HG03066 (cell line): Measurements from ENCODE around the gene ZNF605.
"Not testable (repeated sequence)": the region's sequence is repeated elsewhere in the genome, so short reads cannot be mapped to it uniquely, and the experiment has no call there.

Experiments
- ATAC-seq: cut with Tn5 transposase; IDR thresholded peaks from one replicate; pipeline ENCODE4 v1.9.1; 2021; ENCODE audit warnings: low read depth; ENCODE audit not compliant: unreplicated experiment

Gene ZNF605

DNA sequence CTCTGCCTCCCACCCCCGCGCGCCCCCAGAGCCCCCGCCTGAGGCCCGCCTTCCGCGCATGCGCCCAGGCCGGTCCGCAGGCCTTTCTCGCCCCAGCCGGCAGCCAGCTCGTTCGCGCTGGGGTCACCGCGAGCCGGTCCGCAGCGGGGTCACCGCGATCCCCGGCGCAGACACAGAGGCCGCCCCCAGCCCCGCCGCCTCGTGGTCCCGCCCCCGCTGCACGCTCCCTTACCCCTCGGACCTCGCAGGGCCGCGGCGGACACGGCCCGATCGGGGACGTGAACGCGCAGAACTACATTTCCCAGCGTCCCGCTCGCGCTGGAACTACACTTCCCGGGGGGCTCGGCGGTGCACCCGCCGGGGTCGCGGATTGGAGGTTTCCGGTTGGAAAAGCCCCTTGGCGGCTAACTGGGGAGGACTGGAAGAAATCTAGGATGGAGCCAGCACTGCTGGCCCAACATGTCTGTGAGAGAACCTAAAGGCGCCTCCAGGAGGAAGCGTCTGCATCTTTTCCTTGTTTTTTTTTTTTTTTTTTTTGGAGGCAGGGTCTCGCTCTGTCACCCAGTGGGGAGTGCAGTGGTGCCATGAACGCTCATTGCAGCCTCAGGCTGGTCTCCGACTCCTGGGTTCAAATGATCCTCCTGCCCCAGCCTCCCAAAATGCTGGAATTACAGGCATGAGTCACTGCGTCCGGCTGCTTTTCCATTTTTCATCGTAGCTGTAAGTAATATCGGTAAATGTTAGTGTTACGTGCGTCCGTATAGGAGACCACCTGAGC is at the start of gene ZNF605:
ZNF605 (minus strand) TSS at position 296 of the 778 bp plus-strand sequence. CDS start 10,671 bp downstream, outside the sequence.
- peak; percentile 91 for ATAC-seq

DNA sequence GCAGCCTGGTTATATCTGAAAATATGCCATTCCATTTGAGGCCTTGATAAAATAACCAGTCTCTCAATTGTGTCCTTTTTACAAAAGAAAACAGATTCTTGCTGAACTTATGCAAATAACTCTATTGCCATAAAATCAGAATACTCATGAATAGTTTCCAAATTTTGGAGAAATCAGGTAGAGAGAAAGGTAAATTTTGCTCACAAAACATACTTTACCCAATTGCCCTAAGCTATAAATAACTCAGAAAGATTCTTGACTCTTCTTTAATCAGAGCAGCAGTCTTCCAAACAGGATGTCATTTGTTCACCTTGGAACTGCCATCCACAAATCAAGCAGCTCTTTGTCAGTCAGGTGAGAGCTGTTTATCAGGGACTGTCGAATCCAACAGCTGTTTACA is 42.6 kb upstream of the ZNF605 start:
- no peak for ATAC-seq

DNA sequence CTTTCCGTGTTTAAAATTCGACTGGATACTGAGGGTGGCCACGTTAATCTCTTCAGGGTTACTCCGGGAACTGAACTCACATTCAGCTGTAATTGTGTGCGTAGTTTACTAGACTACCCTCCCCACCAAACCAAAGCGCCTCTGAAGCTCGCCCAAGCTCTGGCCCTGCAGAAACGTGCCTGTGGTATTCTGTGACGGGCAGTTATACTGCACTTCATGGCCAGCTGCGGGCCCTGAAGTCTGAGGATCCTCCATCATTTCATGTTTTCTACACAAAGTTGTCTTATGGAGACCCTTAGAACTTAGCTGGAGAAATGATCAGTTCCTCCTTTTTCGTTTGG is 30.7 kb upstream of the ZNF605 start:
- no peak for ATAC-seq

DNA sequence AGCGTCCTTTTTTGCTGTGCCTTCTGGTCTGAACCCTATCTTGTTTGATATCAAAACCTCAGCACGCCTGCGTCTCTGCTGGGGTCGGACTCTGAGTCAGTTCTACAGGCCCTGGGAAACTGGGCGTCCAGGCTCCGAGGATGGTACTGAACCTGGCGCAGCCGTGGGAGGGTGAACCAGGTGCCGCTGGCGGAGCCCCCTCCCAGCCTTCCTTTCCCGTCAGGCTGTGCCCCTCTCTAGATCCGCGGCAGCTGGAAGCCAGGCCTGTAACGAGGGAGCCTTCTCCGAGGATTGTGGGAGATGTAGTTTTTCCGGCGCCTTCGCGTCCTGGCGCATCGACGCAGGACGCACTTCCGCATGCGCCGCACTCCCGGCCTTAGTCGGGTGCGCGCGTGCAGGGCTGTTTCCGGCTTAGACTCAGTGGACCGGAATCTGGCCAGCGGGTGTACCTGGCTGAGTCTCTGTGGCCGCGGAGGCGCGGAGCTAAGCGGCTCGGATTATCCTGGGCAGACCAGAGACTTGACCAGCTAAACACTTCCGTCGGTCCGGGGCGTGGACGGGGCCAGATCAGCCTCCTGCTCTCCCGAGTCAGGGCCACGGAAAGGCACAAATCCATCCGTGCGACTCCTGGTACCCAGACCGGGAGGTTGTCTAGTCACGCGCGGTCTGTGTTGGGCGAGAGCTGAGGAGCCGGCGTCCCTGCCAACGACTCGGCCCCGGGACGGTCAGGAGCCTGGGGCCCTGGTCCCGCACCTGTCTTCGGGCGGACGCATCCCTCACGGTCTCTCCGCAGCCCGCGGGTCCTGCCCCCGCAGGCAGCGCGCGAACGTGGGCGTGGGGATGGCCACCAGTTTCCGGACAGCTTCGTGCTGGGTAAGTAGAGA is 30.1 kb upstream of the ZNF605 start, which contains the start of gene ZNF26:
ZNF26 (plus strand) TSS at position 367 of the 884 bp plus-strand sequence; CDS start at position 841, 474 bp downstream.
- peak; percentile 93 for ATAC-seq

DNA sequence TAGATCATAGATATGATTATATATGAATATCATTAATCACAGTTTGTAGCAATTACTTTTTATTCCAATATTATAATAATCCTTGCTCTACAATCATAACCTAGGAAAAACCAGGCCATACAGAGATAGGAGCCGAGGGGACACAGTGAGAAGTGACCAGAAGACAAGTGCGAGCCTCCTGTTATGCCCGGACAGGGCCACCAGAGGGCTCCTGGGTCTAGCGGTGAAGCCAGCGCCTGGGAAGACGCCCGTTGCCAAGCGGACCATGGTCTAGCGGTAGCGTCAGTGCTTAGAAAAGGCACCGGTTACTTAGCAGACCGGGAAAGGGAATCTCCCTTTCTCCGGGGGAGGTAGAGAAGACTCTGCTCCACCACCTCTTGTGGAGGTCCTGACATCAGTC is 20.8 kb upstream of the ZNF605 start:
- ATAC-seq, result not testable (repeated sequence)

DNA sequence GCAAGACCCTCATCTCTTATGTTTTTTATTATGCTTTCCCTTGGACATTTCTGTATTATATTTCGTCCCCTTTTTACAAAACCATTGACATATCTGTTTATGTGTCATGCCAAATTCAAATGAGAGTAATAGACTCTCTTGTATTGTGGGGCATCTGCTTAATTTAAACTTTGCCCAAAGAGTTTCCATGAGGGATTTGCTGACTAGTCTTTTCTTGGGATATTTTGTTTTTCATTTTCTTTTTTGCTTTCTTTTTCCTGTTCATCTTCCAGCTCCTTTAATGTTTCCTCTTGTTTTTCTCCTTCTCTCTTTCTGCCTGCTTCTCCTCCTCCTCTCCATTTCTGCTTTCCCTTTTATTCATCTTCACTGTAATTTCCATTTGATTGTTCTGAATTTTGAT is 16.3 kb upstream of the ZNF605 start:
- no peak for ATAC-seq

DNA sequence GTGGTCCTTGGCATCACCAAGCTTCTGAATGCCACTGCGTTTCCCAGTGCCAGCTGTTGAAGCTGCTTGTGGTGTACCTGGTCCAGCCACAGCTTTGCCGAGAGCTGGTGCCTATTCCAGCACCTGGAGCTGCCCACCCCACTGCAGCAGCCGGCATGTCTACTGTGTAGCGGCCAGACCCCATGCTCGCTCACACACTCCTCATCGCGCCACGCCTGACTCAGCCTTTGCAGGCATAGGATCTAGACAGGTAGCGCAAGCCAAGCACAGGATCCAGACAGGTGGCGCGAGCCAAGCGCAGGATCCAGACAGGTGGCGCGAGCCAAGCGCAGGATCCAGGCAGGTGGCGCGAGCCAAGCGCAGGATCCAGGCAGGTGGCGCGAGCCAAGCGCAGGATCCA is 11.6 kb upstream of the ZNF605 start:
- no peak for ATAC-seq

DNA sequence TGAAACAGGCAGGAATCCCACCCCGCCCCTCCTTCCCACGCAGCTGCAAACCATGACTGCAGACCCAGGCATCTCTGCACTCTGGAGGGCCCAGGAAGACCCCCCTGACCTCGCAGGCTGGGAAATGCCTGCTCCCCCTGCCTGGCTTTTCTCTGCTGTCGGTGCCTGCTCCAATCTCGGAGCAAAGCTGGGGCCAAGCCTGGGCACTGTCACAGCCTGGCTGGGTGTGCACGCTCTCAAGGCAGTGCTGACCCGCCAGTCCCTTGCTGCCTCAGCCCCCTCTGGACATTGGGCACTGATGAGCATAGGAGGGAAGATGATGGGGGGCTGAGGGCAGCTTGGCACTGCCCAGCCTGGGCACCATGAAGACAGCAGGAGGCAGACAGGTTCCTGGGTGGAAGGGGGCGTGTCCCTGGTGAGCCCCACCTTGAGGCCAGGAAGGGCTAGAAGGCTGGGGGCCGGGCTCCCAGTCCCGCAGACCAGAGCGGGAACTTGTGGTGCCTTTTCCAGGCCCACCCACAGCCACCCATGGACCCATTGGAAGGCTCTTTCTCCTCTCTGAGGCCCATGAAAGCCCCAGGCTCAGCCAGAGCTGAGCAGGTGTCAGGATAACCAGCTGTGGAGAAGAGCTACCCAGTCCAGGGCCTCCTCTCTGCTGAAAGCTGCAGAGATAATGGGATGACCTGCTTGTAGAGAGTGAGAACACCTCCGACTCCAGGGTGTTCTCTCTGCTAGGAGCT is 10.7 kb upstream of the ZNF605 start:
- no peak for ATAC-seq

DNA sequence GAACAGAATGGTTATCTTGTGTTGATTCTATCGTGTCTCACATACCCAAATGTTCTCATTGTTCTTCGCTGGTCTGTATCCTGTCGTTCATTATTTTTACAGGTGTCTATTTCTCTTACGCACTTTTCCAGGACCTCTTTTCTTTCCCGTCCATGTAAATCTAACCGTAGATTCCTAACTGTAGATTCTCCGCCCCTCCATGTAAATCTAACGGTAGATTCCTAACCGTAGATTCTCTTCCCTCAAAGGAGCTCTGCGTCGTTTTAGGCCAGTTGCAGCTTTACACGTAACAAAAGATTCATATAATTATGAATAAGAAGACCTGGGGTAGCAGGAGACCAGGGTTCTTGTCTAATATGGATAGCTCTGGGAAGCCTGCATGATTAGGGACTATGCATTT is 9.7 kb upstream of the ZNF605 start:
- no peak for ATAC-seq

DNA sequence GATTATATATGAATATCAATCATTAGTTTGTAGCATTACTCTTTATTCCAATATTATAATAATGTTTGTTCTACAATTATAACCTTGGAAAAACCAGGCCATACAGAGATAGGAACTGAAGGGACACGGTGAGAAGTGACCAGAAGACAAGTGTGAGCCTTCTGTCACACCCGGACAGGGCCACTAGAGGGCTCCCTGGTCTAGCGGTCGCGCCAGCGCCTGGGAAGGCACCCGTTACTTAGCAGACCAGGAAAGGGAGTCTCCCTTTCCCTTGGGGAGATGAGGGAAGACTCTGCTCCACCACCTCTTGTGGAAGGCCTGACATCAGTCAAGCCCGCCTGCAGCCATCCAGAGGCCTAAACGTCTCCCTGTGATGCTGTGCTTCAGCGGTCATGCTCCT is 7.8 kb upstream of the ZNF605 start:
- ATAC-seq, result not testable (repeated sequence)

DNA sequence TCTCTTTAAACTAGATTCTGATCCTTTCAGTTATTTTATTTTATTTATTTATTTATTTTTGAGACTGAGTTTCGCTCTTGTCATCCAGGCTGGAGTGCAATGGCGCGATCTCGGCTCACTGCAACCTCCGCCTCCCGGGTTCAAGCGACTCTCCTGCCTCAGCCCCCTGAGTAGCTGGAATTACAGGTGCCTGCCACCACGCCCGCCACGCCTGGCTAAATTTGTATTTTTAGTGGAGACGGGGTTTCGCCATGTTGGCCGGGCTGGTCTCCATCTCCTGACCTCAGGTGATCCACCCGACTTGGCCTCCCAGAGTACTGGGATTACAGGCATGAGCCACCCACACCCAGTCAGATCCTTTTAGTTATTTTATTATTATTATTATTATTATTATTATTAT is 5.7 kb upstream of the ZNF605 start:
- ATAC-seq, result not testable (repeated sequence)

DNA sequence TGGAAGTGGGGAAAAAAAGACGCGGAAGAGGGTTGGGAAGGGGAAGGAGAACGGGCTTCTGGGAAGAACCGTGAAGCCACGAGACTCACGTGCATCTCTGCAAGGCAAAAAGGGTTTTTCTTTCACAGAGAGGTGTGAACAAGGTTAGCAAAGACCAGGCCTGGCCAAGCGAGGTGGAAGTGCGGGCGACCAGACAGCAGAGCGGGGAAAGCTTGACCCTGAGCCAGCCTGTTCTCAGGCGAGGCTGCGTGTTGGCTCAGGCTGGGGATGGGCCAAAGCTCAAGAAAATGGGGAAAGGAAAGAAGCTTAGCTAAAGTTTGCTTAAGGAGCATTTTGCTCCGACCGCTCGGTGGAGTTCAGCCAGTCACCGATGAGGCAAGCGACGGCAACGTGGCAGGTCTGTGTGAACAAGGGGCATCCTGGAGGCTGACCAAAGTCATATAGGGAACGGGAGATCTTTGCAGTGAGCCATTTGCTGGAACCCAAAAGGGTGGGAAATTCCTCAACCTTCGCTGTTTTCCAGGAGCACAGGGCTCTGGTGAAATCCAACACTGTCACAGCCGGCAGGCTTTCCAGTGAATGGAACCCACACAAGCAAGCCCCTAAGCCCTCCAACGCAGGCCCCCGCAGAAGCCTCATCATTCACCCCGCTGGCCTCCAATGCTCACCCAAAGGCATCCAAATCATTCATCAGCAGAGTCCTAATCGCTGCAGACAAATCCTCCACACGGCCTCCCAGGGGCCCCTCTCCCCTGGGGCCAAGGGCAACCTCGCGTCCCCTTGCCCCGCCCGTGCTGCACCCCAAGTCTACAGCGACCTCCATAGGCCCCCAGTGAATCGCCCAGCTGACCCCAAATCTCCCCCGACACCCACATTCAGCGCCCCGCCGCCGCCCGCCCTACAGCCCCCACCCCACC is 754 bp downstream of the ZNF605 start:
- ATAC-seq, result peak; percentile 31

DNA sequence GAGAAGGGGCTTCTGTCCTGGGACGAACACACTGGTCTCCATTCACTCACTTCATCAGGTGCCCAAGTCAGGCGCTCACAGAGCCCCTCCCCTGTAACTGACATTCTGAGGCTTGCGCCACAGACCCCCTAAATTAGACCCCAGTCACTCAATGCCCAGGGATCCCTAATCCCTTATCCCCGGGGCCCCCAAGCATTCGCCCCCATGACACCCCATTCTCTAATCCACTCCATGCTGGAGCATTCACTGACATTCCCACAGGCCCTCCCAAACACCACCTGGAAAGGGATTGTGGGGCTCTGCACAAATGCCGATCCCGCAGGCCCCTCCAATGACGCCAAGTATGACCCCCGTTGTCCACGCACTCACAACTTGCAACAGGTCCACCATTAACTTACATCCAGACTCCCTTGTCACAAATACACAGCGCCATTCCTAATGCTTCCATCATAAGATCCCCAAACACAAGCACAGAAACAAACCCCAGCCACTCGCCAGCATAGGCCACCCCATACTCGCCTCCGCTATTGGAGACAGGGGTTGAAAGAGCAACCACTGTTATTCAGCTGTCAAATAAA is 1.5 kb downstream of the ZNF605 start:
- ATAC-seq, result no peak

DNA sequence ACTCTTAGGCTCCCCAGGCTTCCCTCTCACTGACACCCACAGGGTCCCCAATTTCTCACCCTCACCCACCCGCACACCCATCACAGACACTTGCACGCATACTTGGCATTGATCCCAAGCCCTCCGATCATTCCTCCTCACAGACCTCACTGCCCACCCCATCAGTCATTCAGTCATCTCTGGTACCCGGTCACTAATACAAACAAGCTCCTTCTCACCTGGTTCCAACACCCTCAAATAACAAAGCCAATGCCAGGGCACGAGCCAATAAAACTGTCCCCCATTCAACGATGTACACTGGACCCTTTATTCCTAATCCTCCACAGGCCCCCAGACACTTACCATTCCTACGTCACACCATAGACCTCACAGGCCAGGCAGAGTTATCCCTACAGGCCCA is 2.3 kb downstream of the ZNF605 start:
- no peak for ATAC-seq

DNA sequence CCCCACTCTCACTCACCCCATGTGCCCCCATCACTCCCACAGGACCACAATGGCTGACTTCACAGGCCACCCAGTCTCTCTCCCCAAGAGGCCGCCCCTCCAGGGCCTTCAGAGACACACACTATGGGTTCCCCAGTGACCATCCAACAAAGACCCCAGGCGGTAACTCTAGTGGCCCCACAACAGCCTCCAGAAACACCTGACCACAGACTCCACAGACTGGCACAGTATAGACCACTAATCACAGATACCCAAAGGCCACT is 3.0 kb downstream of the ZNF605 start:
- no peak for ATAC-seq

DNA sequence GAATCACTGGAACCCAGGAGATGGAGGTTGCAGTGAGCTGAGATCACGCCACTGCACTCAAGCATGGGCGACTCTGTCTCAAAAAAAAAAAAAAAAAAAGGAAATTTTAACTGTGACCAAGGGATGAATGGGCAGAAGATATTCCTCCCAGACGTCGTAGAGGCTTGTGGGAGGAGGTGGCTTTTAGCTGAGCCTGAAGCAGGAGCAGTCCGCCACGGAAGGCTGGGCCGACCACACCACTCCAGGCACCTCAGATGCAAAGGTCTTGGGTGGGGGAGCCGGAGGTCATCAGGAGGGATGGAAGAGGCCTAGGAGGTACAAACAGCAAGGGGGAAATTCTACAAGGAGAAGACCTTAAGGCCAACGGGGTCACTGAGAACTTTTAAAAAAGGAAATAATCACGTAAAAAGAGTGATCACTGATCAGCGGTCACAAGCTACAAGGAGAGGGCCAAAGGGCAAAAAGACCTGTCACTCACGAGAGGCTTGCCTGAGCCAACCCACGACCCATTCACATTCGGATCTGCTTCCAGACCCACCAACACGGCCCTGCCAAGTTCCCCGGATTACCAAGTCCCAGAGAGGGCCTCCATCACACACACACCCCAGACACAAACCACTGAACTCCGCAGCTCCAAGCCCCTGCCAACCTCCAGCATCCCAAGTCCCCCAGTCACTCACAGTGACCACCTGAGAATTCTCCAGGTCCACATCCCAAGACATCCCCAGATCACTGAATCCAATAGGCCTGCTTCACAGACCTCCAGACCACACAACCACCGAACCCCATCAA is 3.5 kb downstream of the ZNF605 start:
- no peak for ATAC-seq

DNA sequence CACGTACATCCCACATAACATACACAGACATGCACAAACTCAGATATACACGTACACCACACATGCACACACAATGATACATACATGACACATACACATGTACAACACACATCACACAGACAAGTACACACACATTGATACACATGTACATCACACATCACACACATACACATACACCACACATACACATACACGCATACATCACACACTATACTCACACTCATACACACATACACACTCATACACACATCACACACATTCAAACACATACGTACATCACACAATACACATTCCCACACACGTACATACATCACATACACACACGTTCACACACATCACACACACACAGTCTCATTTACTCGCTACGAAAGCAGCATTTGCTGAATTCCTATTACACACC is 4.5 kb downstream of the ZNF605 start:
- no peak for ATAC-seq

DNA sequence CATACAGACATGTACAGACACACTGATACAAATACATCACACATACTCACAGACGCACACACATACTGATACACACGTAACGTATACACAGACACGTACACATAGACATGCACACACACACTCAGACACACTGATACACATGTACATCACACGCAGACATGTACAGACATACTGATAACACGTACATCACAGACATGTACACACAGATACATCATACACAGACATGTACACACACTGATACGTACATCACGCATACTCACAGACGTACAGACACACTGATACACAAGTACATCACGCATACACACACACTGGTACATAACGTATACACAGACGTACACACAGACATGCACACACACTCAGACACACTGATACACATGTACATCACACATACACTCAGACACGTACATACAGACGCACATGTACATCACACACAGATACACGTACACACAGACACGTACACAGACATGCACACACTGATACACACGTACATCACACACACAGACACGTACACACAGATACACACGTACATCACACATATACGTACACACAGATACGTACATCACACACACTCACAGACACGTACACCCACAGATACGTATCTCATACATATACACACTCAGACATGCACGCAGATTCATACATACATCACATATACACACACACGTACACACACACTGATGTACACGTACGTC is 5.1 kb downstream of the ZNF605 start:
- no peak for ATAC-seq
